ENCODE measurements around the gene FAF1. TPM values are rescaled to one million over a fixed set of nuclear protein-coding genes. Genes with fewer than 3 reads are reported as not detected.

The FAF1 gene
- total RNA-seq, 4 donors from 2014 or later, result 33.8 to 55.8 (median 45.6) TPM

GRCh38 chr1:50422675-50422945 lies 537.5 kb downstream of the FAF1 start:
- no peak for DNase-seq (ENCODE audit: low spot score in 2 of 2)
- intact Hi-C loops (cut with DNase I; ENCODE audit: low total_unique reads), result no loop called here
- WGBS, 2 donors, result 8 to 13% methylated on average over 17 to 21 of the region's 21 CpGs
- TF ChIP-seq CTCF (IDR thresholded peaks at IDR 0.05) (no peak), POLR2A (IDR thresholded peaks at IDR 0.05) (no peak)
- H3K4me3 ChIP-seq (ENCODE audit: low read depth, poor library complexity, severe bottlenecking), result no peak overlapping the region

DNA sequence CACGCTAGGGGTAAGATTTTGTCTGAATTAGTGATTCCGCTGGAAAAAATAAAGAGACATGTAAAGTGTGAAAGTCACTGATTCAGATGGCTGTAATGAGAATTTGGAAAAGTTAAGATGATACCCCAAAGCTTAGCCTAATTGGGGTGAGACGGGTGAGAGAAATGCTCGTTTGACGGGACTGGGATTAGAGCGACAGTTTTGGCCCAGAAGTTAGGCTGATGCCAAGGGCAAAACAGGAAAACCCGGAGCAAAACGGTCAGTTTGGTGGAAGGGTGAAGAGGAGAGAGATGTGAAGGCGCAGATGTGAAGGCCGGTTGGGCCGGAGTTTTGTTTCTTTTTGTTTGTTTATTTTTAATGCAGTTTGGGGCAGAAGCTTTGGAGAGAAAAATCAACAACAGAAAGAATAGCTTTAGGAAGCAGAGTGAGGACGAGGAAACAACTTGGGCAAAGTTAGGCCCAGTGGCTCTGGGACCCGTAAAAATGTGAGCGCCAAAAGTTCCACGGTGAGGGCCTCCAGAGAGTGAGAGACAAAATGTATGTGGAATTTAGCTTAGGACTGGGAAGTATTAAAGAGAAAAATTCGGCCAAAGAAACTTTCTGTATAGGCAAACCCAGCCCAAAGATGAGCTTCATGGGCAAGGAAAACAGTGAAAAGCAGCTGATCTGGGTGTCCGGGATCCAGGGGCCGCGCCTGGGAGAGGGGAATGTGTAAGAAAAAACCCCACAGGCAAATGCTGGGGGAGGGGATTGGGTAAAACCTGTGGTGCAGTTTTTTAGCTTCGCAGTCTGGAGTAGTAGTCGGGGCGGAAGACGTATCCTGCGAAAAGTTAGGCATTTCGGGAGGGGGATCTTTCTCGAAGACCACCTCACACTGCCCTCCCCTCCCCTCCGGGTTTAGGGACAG lies 538.0 kb downstream of the FAF1 start:
- intact Hi-C loops (cut with DNase I; ENCODE audit: low total_unique reads), result no loop called here
- TF ChIP-seq CTCF (IDR thresholded peaks at IDR 0.05), result no peak
- TF ChIP-seq POLR2A (IDR thresholded peaks at IDR 0.05), result no peak
- 41 to 44% methylated on average over 27 of the region's 27 CpGs for WGBS, 2 donors
- H3K4me3 ChIP-seq (ENCODE audit: low read depth, poor library complexity, severe bottlenecking), result no peak overlapping the region
- DNase-seq (ENCODE audit: low spot score in 2 of 2), result no peak

DNA sequence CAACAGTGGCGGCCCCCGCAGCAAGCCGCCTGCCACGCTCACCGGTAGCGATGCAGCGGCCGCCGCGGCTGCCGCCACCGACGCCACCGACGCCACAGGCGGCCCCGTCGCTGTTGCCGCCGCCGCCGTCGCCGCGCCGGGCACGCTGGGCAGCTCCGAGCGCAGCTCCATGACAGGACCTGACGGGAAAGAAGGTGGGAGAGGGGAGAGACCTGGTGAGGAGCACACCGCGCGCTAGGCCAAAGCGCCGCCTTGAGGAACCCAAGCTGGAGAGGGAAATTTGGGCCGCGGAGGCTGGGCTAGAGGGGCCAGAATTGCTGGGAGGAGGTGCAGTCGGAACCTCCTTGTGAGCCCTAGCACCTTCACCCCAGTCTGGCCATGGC lies 538.7 kb downstream of the FAF1 start:
- intact Hi-C loops (cut with DNase I; ENCODE audit: low total_unique reads), result no loop called here
- WGBS, 2 donors, result 10 to 16% methylated on average over 11 to 14 of the region's 38 CpGs
- TF ChIP-seq POLR2A (IDR thresholded peaks at IDR 0.05) (no peak), CTCF (IDR thresholded peaks at IDR 0.05) (no peak)
- no peak for DNase-seq (ENCODE audit: low spot score in 2 of 2)
- no peak overlapping the region for H3K4me3 ChIP-seq (ENCODE audit: low read depth, poor library complexity, severe bottlenecking)

DNA sequence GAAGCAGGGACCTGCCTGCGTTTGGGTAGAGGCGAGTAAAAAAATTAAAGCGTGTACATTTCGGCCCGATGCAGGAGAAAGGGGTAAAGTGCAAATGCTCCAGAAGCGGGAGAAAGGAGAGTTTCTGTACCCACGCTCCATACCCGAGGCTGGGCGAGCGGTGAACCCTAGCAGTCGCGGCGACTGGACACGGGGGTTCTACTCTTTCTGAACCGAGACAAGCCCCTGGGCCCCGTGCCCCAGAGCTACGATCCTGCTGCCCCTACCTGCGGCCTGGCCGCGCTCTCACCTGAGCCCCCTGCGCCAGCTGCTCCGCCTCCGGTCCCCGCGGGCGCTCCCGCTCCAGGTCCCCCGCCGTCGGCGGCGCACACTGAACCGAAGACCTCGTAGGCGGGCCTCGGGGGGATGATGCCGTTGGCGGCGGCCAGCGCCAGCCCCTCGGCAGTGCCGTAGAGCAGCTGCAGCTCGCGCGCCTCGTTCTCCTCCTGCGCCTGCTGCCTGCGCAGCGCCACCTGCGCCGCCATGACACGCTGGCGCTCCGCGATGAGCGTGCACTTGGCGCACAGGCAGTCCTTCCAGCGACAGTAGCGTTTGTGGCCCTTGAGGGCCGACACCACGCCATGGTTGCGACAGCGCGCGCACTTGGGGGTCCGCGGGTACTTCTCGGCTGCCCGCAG lies 539.2 kb downstream of the FAF1 start:
- intact Hi-C loops (cut with DNase I; ENCODE audit: low total_unique reads), result no loop called here
- WGBS, 2 donors, result 2 to 3% methylated on average over 18 to 43 of the region's 69 CpGs
- TF ChIP-seq CTCF (IDR thresholded peaks at IDR 0.05) (no peak), POLR2A (IDR thresholded peaks at IDR 0.05) (no peak)
- no peak overlapping the region for H3K4me3 ChIP-seq (ENCODE audit: low read depth, poor library complexity, severe bottlenecking)
- DNase-seq (ENCODE audit: low spot score in 2 of 2), result no peak

GRCh38 chr1:50419907-50420677 lies 540.0 kb downstream of the FAF1 start:
- 13 to 15% methylated on average over 21 of the region's 21 CpGs for WGBS, 2 donors
- no peak for DNase-seq (ENCODE audit: low spot score in 2 of 2)
- H3K4me3 ChIP-seq (ENCODE audit: low read depth, poor library complexity, severe bottlenecking), result no peak overlapping the region
- TF ChIP-seq POLR2A (IDR thresholded peaks at IDR 0.05) (no peak), CTCF (IDR thresholded peaks at IDR 0.05) (no peak)
- intact Hi-C loops (cut with DNase I; ENCODE audit: low total_unique reads), result no loop called here

Measured in lower leg skin (tissue), 4 donors.